Measurements from ENCODE around the gene RNU6-9. TPM values are rescaled to one million over a fixed set of nuclear protein-coding genes. Genes with fewer than 3 reads are reported as not detected.

The RNU6-9 gene
- total RNA-seq, 1 donor from 2014 or later, result not detected

DNA sequence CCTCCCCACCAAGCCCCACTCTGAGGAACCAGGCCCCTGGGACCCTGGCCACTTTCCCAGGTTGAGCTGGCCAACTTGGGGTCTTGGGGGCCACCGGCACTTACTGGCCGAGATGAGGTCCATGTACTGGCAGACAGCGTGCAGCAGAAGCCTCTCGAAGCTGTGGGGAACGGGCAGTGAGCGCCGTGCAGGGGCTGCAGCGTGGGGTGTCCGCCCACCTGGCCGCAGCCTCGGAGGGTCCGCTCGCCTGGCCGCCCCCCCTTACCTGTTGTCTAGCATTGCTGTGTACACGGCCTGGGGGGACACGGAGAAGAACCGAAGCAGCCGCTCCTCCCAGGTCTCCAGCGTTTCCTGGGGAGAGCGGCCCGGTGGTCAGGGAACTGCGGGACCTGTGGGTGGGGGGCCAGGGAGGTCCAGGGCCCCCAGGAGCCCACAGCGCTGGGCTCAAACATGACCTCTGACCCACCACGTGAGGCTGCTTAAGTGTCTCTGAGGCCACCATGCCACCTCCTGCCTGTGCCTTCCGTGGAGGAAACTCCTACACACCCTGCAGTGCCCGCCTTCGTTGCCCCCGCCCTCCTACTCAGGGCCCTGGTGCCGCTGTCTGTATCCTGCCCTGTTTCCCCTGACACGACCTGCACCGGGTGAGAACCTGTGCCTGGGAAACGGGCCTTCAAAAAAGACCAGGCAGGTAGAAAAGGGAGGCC lies 6.2 kb downstream of the RNU6-9 start:
- H3K27me3 Mint-ChIP-seq, result no peaks in the 10 kb centered on the region
- peaks cover 3% of the 10 kb centered on the region for H3K4me1 Mint-ChIP-seq (ENCODE audit: unreplicated experiment)
- H3K36me3 Mint-ChIP-seq, result peaks cover 5% of the 10 kb centered on the region
- no peaks in the 10 kb centered on the region for H3K9me3 Mint-ChIP-seq
- no peak overlapping the region for H3K4me3 Mint-ChIP-seq
- no peak for DNase-seq (ENCODE audit: extremely low spot score, unreplicated experiment)
- H3K27ac Mint-ChIP-seq, result no peak overlapping the region
- TF ChIP-seq, protein P1, sequence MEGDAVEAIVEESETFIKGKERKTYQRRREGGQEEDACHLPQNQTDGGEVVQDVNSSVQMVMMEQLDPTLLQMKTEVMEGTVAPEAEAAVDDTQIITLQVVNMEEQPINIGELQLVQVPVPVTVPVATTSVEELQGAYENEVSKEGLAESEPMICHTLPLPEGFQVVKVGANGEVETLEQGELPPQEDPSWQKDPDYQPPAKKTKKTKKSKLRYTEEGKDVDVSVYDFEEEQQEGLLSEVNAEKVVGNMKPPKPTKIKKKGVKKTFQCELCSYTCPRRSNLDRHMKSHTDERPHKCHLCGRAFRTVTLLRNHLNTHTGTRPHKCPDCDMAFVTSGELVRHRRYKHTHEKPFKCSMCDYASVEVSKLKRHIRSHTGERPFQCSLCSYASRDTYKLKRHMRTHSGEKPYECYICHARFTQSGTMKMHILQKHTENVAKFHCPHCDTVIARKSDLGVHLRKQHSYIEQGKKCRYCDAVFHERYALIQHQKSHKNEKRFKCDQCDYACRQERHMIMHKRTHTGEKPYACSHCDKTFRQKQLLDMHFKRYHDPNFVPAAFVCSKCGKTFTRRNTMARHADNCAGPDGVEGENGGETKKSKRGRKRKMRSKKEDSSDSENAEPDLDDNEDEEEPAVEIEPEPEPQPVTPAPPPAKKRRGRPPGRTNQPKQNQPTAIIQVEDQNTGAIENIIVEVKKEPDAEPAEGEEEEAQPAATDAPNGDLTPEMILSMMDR (conservative IDR thresholded peaks at IDR 0.05), result no peak

DNA sequence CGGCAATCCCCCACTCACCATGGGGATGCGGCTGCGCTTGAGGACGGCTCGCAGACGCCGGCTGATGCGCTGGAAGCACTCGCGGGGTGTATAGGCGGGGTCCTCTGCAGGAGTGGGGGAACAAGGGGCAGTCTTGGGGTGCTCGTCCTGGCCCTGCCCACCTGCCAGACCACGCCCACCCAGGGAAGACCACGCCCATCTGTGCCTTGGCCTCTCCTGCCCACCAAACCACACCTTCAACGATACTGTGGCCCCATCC lies 6.7 kb downstream of the RNU6-9 start:
- H3K36me3 Mint-ChIP-seq, result peaks cover 5% of the 10 kb centered on the region
- peaks cover 3% of the 10 kb centered on the region for H3K4me1 Mint-ChIP-seq (ENCODE audit: unreplicated experiment)
- no peak overlapping the region for H3K27ac Mint-ChIP-seq
- TF ChIP-seq, protein P1 (conservative IDR thresholded peaks at IDR 0.05), result no peak
- H3K9me3 Mint-ChIP-seq, result no peaks in the 10 kb centered on the region
- DNase-seq (ENCODE audit: extremely low spot score, unreplicated experiment), result no peak
- no peak overlapping the region for H3K4me3 Mint-ChIP-seq
- no peaks in the 10 kb centered on the region for H3K27me3 Mint-ChIP-seq

DNA sequence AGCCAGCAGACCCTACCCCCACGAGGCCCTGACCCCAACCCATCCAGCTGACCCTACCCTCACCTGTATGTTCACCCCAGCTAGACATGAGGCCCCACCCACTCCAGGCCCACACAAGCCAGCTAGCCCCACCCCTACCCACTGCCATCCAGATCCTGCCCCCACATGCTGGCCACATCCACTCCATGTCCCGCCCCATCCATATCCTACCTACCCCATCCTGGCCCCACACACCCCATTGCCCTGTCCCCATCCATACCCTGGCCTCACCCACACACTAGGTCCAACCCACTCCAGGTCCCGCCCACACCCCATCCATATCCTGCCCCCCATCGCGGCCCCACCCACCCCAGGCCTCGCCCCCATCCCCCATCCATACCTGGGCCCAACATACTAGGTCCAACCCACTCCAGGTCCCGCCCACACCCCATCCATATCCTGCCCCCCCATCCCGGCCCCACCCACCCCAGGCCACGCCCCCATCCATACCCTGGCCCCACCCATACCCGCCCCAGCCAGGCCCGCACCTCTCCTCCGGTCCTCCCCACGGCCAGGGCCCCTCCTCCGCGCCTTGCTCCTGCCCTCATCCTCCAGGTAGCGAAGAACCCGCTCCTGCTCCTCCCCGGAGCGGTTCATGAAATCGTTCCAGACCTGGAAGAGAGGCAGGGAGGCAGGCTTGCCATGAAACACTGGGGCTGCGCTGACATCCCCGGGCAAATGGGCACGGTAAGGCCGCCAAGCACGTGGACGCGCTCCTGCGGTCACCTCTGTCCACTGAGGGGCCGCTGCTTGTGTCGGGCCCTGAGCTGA lies 7.2 kb downstream of the RNU6-9 start:
- H3K36me3 Mint-ChIP-seq, result peaks cover 5% of the 10 kb centered on the region
- DNase-seq (ENCODE audit: extremely low spot score, unreplicated experiment), result no peak
- no peaks in the 10 kb centered on the region for H3K9me3 Mint-ChIP-seq
- H3K4me1 Mint-ChIP-seq (ENCODE audit: unreplicated experiment), result peaks cover 3% of the 10 kb centered on the region
- TF ChIP-seq, protein P1 (conservative IDR thresholded peaks at IDR 0.05), result no peak
- H3K27ac Mint-ChIP-seq, result no peak overlapping the region
- no peak overlapping the region for H3K4me3 Mint-ChIP-seq
- no peaks in the 10 kb centered on the region for H3K27me3 Mint-ChIP-seq

DNA sequence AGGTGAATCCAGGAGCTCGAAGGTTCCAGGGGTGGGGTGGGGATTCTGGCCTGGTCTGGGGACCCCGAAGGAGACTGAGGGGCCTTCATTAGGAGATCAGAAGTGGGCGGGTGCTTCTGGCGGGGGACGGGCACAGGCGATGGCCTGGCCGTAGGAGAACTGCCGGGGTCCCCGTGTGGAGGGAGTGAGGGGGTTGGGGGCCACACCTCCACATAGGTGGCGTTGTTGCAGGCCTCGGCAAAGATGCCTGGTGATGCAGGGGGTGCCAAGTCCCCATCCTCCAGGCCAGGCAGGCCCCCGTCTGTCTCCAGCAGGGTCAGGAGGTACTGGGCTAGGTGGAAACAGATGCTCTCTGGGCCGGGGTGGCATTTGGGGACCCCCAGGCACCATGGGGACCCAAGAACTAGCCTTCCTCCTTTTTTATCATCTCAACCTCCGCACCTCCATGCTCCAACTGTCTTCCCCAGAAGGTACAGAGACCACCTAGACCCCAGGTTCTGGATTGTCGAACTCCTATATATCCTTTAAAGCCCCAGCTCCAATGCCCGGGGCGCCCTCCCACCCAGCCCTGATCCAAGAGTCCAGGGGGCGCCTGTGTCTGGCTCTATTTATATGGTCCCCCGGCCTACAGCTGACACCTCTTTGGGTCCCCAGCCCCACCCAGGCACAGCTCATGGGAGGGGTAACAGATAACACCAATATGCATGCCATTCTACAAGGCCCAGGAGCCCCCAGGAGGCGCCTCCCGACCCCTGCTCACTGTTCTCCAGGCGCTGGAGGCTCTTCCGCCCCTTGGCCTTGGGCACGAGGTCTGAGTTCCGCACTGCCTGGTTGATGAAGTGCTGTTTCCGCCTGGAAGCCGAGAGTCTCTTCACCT lies 8.2 kb downstream of the RNU6-9 start:
- DNase-seq (ENCODE audit: extremely low spot score, unreplicated experiment), result no peak
- H3K27me3 Mint-ChIP-seq, result no peaks in the 10 kb centered on the region
- TF ChIP-seq, protein P1 (conservative IDR thresholded peaks at IDR 0.05), result no peak
- no peak overlapping the region for H3K27ac Mint-ChIP-seq
- no peaks in the 10 kb centered on the region for H3K9me3 Mint-ChIP-seq
- peaks cover 5% of the 10 kb centered on the region for H3K36me3 Mint-ChIP-seq
- H3K4me1 Mint-ChIP-seq (ENCODE audit: unreplicated experiment), result peaks cover 3% of the 10 kb centered on the region
- no peak overlapping the region for H3K4me3 Mint-ChIP-seq

DNA sequence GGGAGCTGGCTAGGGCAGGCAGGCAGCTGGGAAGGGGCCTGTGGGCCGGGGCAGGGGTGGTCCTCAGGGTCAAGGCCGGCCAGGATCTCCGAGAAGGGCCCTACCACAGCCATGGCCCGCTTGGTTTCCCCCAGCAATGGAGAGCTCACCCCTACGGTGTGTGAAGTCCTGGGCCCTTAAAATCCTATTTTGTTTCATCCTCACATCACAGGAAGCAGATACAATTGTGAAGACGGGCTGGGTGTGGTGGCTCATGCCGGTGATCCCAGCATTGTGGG lies 8.7 kb downstream of the RNU6-9 start:
- H3K36me3 Mint-ChIP-seq, result peaks cover 1% of the 10 kb centered on the region
- no peaks in the 10 kb centered on the region for H3K27me3 Mint-ChIP-seq
- TF ChIP-seq, protein P1 (conservative IDR thresholded peaks at IDR 0.05), result no peak
- DNase-seq (ENCODE audit: extremely low spot score, unreplicated experiment), result no peak
- H3K4me1 Mint-ChIP-seq (ENCODE audit: unreplicated experiment), result peaks cover 3% of the 10 kb centered on the region
- no peak overlapping the region for H3K27ac Mint-ChIP-seq
- no peak overlapping the region for H3K4me3 Mint-ChIP-seq
- H3K9me3 Mint-ChIP-seq, result no peaks in the 10 kb centered on the region

All from type B pancreatic cell (in vitro differentiated cells).